Calu3 (cell line): ENCODE data around the gene CSTF3. TPM values are rescaled to one million over a fixed set of nuclear protein-coding genes. Genes with fewer than 3 reads are reported as not detected.
"Not testable (repeated sequence)": the region's sequence is repeated elsewhere in the genome, so short reads cannot be mapped to it uniquely, and the experiment has no call there.

Experiments
- BruUV-seq: library from RNA; stranded (reverse); fragments of 400-500 nt; replicated peaks from 2 replicates; lab custom pipeline; 2021; lab: Mats Ljungman, UMichigan
- CTCF ChIA-PET: fragments of 300-600 bp; sonication (Branson Sonifier 250); formaldehyde crosslinking; loops from one replicate; lab custom pipeline; 2022; ENCODE audit warnings: antibody characterized with exemption; lab: Charles Lee
- DNase-seq: peaks from one replicate; pipeline ENCODE4 v3.0.0; 2022
- H3K27ac Mint-ChIP-seq: one replicate; pipeline ENCODE4 v1.8.0; 2022; ENCODE audit warnings: mixed read lengths; ENCODE audit not compliant: unreplicated experiment
- H3K27me3 Mint-ChIP-seq: one replicate; pipeline ENCODE4 v1.8.0; 2022; ENCODE audit warnings: mixed read lengths; ENCODE audit not compliant: unreplicated experiment
- H3K36me3 Mint-ChIP-seq: one replicate; pipeline ENCODE4 v1.8.0; 2022; ENCODE audit warnings: mild to moderate bottlenecking, moderate library complexity, mixed read lengths; ENCODE audit not compliant: insufficient read depth, unreplicated experiment
- H3K4me1 Mint-ChIP-seq: one replicate; pipeline ENCODE4 v1.8.0; 2022; ENCODE audit warnings: mild to moderate bottlenecking, low read depth, mixed read lengths; ENCODE audit not compliant: unreplicated experiment
- H3K4me3 Mint-ChIP-seq: one replicate; pipeline ENCODE4 v1.8.0; 2022; ENCODE audit warnings: mild to moderate bottlenecking, low read depth, moderate library complexity, mixed read lengths; ENCODE audit not compliant: unreplicated experiment
- H3K9me3 Mint-ChIP-seq: one replicate; pipeline ENCODE4 v1.8.0; 2022; ENCODE audit warnings: low read depth, mixed read lengths; ENCODE audit not compliant: unreplicated experiment
- CTCF ChIP-seq: fragments of 200-600 bp; IDR thresholded peaks from one replicate; pipeline ENCODE4 v1.8.0; 2022; ENCODE audit warnings: antibody characterized with exemption; ENCODE audit not compliant: unreplicated experiment
- intact Hi-C: fragments of 100-400 bp; cut with micrococcal nuclease; formaldehyde crosslinking; loops from one replicate; pipeline ENCODE4 v1.10.0; 2022; ENCODE audit not compliant: unreplicated experiment
- total RNA-seq: library from RNA; stranded (reverse); gene quantifications from 2 replicates; pipeline ENCODE4 v1.2.3, GENCODE V29; 2022

Gene CSTF3
- total RNA-seq, 1 experiment from 2014 or later, result 51.1 TPM

DNA sequence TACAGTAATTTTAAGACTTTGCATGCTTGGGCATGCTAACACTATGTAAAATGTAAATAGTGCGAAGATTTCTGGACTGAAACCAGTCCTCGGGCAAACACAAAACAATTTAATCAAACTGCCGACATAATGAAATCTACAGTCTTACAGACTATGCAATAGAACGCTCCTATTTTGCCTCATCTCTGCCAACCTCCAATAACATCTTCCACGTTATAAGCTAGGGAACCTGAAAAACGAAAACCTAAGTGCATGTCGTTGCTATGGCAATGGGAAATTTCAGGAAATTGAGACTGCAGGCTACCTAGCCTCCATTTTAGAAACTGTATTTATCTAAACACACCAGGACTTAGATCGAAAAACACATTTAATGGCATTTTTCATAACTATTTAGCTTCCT is 1.1 kb downstream of the CSTF3 start:
- H3K4me3 Mint-ChIP-seq, result peak overlapping the region; percentile 87
- H3K9me3 Mint-ChIP-seq, result no peaks in the 10 kb centered on the region
- peaks cover 56% of the 10 kb centered on the region for H3K36me3 Mint-ChIP-seq
- H3K4me1 Mint-ChIP-seq, result peaks cover 40% of the 10 kb centered on the region
- BruUV-seq, result no TSS peak
- peak overlapping the region; percentile 95 for H3K27ac Mint-ChIP-seq
- CTCF ChIA-PET, result interaction anchor here (0.6 to 0.7 kb wide), 2 partner anchors 21 to 540 kb away, joined by 3 to 4 read pairs; partner anchors contain the start of gene C11orf91
- DNase-seq, result no peak
- H3K27me3 Mint-ChIP-seq, result no peaks in the 10 kb centered on the region
- TF ChIP-seq CTCF, result no peak
- intact Hi-C loops, result loop anchor here (10.0 kb wide), 1 partner anchor 585 kb away; no protein-coding TSS in a partner anchor

DNA sequence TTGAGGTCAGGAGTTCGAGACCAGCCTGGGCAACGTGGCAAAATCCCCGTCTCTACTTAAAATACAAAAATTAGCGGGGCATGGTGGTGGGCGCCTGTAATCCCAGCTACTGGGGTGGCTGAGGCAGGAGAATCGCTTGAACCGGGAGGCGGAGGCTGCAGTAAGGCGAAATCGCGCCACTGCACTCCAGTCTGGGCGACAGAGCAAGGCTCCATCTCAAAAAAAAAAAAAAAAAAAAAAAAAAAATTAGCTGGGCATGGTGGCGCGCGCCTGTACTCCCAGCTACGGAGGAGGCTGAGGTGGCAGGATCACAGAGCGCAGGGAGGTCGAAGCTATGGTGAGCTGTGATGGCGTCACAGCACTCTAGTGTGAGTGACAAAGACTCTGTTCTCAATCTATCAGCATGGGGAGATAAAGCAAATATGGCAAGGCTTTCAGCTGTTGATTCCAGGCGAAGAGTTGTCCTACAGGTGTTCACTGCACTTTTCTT is 1.9 kb downstream of the CSTF3 start:
- intact Hi-C loops, H3K9me3 Mint-ChIP-seq, H3K27me3 Mint-ChIP-seq, DNase-seq, BruUV-seq, CTCF ChIA-PET: not testable (repeated sequence)
- Mint-ChIP-seq H3K4me3 (peak overlapping the region; percentile 87), H3K27ac (peak overlapping the region; percentile 95), H3K36me3 (peaks cover 56% of the 10 kb centered on the region), H3K4me1 (peaks cover 40% of the 10 kb centered on the region)

DNA sequence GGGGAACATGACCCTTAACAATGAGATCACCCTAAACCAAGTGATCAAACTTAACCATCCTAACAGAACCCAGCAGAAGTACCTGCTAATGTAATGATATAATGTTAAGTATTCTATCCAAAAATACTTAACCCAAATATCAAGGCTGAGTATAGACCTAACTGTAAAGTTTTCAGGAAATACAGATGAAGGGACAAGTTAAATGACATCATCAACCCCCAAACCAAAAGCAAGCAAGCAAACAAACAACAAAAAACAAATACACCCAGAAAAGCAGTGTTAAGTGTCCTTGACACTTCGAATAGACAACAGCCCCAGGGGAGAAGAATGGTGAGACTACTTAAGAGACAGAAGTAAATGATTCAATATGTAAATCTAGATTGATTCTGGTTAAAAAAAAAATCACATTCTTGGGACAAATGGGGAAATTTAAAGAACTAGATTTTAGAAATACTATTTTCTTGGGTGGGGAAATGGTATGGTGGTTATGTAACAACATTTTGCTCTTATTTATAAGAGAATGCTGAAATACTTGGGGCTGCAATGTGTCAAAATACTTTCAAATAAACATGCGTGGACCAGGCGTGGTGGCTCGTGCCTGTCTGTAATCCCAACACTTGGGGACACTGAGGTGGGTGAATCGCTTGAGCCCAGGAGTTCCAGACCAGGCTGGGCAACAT is 2.5 kb downstream of the CSTF3 start:
- Mint-ChIP-seq H3K9me3 (no peaks in the 10 kb centered on the region), H3K36me3 (peaks cover 56% of the 10 kb centered on the region)
- CTCF ChIA-PET, result interaction anchor here (0.6 kb wide), 1 partner anchor 392 kb away, joined by 3 read pairs; no protein-coding TSS in a partner anchor

GRCh38 chr11:33157103-33158027 is 3.9 kb downstream of the CSTF3 start:
- no peaks in the 10 kb centered on the region for H3K27me3 Mint-ChIP-seq
- CTCF ChIA-PET, result no interaction called here
- peak overlapping the region; percentile 87 for H3K4me3 Mint-ChIP-seq
- intact Hi-C loops, result no loop called here
- H3K9me3 Mint-ChIP-seq, result no peaks in the 10 kb centered on the region
- peaks cover 58% of the 10 kb centered on the region for H3K36me3 Mint-ChIP-seq
- no peak for DNase-seq
- TF ChIP-seq CTCF, result no peak
- H3K4me1 Mint-ChIP-seq, result peaks cover 33% of the 10 kb centered on the region
- no TSS peak for BruUV-seq
- no peak overlapping the region for H3K27ac Mint-ChIP-seq

More for the DNA sequence above, 2.5 kb downstream of the CSTF3 start:
- BruUV-seq, result no TSS peak
- intact Hi-C loops, result no loop called here
- Mint-ChIP-seq H3K4me1 (peaks cover 40% of the 10 kb centered on the region), H3K27ac (peak overlapping the region; percentile 95), H3K4me3 (peak overlapping the region; percentile 87), H3K27me3 (no peaks in the 10 kb centered on the region)
- DNase-seq, result no peak
- no peak for TF ChIP-seq CTCF
